GM12873 (cell line): ENCODE data around the gene P3H1.

Experiments
- TF ChIP-seq, protein P1 (sequence below): IDR thresholded peaks from 2 replicates; pipeline ENCODE4 v1.5.1; 2012; ENCODE audit warnings: low read depth, mild to moderate bottlenecking, moderate library complexity, low read length, control low read depth; ENCODE audit not compliant: insufficient read depth; ENCODE audit errors: missing control alignments

Gene P3H1

DNA sequence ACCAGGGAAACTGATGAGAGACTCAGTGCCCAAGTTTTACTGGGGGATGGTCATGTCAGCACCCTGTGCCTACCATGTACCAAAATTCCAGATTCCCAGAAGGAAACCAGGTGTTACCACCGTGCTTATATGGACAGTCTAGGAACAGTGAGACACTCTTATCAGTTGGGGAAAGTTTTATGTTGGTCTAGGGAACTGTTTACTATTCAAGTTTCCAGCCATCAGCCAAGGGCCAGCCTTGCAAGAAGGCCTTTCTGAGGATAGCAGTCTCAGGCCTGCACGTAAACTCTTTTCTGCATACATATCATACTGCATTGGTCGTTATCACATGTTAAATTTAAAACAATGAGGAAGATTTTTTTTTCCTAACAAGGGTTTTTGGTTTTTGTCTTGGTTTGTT is 30.6 kb upstream of the P3H1 start:
- TF ChIP-seq, protein P1, sequence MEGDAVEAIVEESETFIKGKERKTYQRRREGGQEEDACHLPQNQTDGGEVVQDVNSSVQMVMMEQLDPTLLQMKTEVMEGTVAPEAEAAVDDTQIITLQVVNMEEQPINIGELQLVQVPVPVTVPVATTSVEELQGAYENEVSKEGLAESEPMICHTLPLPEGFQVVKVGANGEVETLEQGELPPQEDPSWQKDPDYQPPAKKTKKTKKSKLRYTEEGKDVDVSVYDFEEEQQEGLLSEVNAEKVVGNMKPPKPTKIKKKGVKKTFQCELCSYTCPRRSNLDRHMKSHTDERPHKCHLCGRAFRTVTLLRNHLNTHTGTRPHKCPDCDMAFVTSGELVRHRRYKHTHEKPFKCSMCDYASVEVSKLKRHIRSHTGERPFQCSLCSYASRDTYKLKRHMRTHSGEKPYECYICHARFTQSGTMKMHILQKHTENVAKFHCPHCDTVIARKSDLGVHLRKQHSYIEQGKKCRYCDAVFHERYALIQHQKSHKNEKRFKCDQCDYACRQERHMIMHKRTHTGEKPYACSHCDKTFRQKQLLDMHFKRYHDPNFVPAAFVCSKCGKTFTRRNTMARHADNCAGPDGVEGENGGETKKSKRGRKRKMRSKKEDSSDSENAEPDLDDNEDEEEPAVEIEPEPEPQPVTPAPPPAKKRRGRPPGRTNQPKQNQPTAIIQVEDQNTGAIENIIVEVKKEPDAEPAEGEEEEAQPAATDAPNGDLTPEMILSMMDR: no peak

DNA sequence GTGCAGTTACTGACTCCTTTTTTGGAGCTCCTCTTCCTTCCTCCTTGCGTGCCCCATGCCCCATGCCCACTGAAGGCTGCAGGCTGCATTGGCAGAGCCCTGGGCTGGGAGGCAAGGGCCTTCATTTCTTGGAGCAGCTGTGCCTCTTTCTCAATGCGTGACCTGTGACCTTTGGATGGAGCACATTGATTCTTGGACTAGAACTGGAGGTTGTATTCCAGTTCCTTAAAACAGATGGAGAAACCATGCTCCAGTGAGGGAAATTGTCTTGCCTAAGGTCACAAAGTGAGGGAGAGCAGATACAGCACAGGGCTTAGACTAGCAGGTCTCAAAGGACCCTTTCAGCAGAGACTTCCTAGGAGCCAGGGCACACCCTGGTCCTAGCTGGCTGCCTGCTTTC is 27.0 kb upstream of the P3H1 start:
- TF ChIP-seq, protein P1: no peak

DNA sequence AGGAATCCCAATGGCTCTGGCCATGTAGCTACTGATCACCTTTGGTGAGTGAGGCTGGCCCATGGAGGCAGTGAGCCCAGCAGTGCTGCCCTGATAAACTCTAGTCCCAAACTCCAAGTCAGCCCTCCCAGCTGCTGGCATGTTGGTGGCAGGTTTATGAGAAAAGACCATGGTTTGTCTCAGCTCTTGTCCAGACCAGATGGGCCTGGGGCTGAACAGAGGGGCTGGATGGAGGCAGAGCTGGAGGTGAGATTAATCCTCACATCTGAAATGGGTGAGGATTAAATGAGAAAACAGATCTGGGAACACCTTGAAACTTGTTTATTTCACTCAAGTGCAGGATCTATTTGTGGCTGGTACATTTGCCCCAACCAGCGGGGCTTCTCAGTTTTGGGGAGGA is 21.2 kb upstream of the P3H1 start:
- TF ChIP-seq, protein P1: no peak

DNA sequence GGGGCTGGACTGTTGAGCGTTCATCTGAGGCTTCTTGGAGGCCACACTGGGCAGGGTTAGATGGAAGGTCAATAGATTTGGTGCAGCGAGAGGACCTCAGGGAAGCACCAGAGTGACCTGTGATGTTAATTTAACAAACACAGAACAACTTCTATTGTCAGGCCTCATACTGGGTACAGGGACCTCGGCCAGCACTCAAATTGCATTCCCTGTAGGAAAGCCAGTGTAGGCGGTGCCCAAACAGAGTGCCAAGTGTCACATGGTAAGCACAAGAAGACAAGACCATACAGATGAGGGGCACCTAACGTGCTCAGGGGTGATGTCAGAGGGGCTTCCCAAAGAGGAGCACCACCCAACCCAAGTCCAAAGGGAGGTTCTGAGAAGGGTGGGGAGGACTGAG is 19.3 kb upstream of the P3H1 start:
- TF ChIP-seq, protein P1: no peak

DNA sequence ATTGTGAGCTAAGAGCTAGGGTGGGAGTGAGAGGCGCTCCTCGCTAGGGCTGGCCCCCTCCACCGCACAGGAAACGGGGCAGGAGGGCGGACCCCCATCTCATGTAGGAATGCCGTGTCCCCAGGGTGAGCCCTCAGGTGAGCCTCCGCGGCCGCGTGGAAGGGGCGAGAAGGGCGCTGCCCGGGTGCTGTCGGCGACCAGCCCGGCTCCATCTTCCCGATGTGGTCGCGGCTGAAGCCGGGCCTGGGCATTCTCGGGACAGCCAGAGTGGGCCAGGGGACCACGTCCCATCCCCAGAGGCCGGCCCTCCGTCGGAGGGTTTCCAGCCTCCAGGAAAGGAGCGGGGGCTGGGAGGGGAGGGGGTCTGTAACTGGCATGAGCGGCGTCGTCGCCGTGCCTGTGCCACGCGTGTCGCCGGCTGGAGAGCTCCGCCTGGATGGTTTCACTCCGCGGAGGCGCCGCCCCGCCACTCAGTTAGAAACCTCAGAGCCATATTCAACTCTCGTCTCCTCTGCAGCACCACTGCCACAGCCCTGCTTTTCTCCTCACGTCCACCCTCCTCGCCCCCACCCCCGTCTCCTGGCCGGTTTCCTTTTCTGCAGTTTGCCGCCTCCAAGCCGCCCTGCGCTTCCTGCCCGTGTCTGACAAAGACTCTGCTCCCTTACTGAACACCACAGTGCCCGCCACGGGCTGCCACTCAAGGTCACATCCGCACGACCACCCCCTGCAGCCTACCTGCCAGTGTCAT is 18.3 kb upstream of the P3H1 start, which contains the start of gene TMEM269:
Gene TMEM269, plus strand, starts transcription at position 46 of the 748 bp plus-strand sequence. CDS start 4,903 bp downstream, outside the sequence.
- TF ChIP-seq, protein P1: no peak

DNA sequence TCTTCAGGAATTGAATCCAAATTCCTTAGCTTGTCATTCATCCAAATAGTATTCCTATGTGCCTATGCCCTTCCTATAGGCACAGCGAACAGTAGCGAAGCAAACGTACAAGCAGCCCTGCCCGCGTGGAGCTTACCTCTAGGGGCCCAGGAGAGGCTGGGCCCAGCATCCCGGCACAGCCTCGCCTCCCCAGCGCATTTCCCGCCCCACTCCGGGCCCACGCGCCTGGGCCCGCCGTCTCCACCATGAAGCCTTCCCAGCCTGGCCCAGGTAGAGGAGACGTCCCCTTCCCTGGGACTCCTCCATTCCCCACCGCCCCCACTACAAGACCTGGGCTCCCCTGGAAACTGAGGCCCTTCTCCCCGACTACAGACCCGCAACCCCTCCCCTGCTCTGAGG is 17.7 kb upstream of the P3H1 start:
- TF ChIP-seq, protein P1: no peak

DNA sequence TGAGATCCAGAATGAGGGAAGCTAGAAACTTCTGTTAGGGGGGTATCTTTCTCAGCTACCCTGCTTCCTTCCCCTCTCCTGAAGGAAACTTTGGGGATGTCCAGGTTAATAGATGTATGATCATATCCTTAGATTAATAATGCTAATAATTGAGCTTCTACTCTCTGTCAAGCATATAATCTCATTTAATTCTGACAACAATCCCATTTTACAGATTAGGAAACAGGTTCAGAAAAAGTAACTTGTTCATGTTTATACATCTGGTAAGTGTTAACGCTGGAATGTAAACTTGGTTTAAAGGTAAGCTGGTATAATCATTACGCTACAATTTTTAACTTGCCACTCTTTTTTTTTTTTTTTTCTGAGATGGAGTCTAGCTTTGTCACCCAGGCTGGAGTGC is 16.3 kb upstream of the P3H1 start:
- TF ChIP-seq, protein P1: no peak
